Upper lobe of right lung (tissue), 1 donor: ENCODE measurements around the gene ENPP3. TPM values are rescaled to one million over a fixed set of nuclear protein-coding genes. Genes with fewer than 3 reads are reported as not detected.

ENCODE experiments used
- ATAC-seq: fragments of 200-7000 bp; cut with Tn5 transposase; one replicate; pipeline ENCODE4 v1.9.1; 2020; ENCODE audit warnings: mild to moderate bottlenecking, moderate library complexity
- DNase-seq: peaks from one replicate; pipeline ENCODE4 v3.0.0-alpha.2; 2020
- H3K27ac ChIP-seq: fragments of 200-600 bp; one replicate; pipeline ENCODE4 v1.8.0; 2022
- H3K27me3 ChIP-seq: fragments of 200-600 bp; one replicate; pipeline ENCODE4 v1.8.0; 2022; ENCODE audit warnings: mild to moderate bottlenecking
- H3K36me3 ChIP-seq: fragments of 200-600 bp; one replicate; pipeline ENCODE4 v1.8.0; 2022
- H3K4me1 ChIP-seq: fragments of 200-600 bp; one replicate; pipeline ENCODE4 v1.8.0; 2022
- H3K4me3 ChIP-seq: fragments of 200-600 bp; one replicate; pipeline ENCODE4 v1.8.0; 2022; ENCODE audit warnings: mild to moderate bottlenecking
- H3K9me3 ChIP-seq: fragments of 200-600 bp; one replicate; pipeline ENCODE4 v1.8.0; 2022
- intact Hi-C: fragments of 100-400 bp; cut with DNase I; formaldehyde crosslinking; loops from one replicate; pipeline ENCODE4 v1.11.0; 2022
- total RNA-seq: library from RNA; stranded (reverse); fragmentation: NEBNext Ultra II Directional; extraction: Animal tissue kit (Norgen Biotek cat#: 25700); gene quantifications from one replicate; pipeline ENCODE4 v1.2.1, GENCODE V29; 2021
- TF ChIP-seq, protein P1 (sequence below): fragments of 200-600 bp; IDR thresholded peaks from one replicate; pipeline ENCODE4 v1.8.0; 2022; ENCODE audit warnings: antibody characterized with exemption
- donor health status: DM: no; HTN: yes; CAD: no; lungs with severe emphysema.

The ENPP3 gene
- total RNA-seq, 1 donor from 2014 or later, result 0.87 TPM

DNA sequence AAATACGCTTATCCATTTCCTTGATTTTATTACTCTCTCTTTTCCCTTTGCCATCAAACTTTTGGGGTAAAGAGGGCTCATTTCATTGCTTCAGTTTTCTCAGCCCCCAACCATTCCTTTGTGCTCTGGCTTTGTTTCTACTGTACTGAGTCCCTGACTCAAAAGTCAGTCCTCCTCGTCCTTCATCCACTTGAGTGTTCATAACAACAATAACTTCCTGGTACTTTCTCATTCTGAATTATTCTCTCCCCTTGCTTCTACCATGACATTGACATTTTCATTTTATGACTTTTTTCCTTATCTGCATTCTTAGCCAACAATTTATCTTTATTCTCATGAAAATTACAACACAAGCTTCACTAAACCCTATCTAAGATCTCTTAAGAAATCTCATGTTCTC is 911 bp downstream of the ENPP3 start:
- DNase-seq (no peak), ATAC-seq (no peak)
- H3K4me3 ChIP-seq, result no peak overlapping the region
- no peaks in the 10 kb centered on the region for H3K4me1 ChIP-seq
- TF ChIP-seq, protein P1, sequence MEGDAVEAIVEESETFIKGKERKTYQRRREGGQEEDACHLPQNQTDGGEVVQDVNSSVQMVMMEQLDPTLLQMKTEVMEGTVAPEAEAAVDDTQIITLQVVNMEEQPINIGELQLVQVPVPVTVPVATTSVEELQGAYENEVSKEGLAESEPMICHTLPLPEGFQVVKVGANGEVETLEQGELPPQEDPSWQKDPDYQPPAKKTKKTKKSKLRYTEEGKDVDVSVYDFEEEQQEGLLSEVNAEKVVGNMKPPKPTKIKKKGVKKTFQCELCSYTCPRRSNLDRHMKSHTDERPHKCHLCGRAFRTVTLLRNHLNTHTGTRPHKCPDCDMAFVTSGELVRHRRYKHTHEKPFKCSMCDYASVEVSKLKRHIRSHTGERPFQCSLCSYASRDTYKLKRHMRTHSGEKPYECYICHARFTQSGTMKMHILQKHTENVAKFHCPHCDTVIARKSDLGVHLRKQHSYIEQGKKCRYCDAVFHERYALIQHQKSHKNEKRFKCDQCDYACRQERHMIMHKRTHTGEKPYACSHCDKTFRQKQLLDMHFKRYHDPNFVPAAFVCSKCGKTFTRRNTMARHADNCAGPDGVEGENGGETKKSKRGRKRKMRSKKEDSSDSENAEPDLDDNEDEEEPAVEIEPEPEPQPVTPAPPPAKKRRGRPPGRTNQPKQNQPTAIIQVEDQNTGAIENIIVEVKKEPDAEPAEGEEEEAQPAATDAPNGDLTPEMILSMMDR, result no peak
- H3K27ac ChIP-seq, result no peak overlapping the region
- H3K27me3 ChIP-seq, result no peaks in the 10 kb centered on the region
- no peaks in the 10 kb centered on the region for H3K9me3 ChIP-seq
- H3K36me3 ChIP-seq, result no peaks in the 10 kb centered on the region
- intact Hi-C loops, result no loop called here

GRCh38 chr6:131640100-131640499 is 3.0 kb downstream of the ENPP3 start:
- H3K27ac ChIP-seq, result no peak overlapping the region
- H3K4me1 ChIP-seq, result no peaks in the 10 kb centered on the region
- H3K36me3 ChIP-seq, result no peaks in the 10 kb centered on the region
- ATAC-seq (no peak), DNase-seq (no peak)
- H3K27me3 ChIP-seq, result no peaks in the 10 kb centered on the region
- intact Hi-C loops, result no loop called here
- no peak overlapping the region for H3K4me3 ChIP-seq
- H3K9me3 ChIP-seq, result no peaks in the 10 kb centered on the region
- TF ChIP-seq, protein P1, result no peak

DNA sequence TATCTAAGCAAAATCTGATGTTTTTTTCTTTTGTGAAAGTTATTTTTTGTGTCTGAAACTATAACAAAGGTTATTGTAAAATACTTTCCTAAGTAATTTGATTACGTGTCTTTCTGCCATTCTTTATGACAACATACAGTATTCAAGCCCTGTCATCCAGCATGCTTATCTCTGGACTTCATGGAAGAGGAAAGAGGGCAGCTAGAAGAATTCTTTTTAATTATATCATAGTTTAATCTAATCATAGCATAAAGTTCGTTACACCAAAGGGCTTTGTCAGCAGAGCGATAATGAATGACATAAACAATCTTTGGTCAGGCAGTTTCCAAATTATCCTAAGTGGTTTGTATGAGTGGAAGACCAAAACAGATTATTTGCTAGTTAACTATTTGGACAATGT is 3.5 kb downstream of the ENPP3 start:
- TF ChIP-seq, protein P1, result no peak

GRCh38 chr6:131641554-131641953 is 4.5 kb downstream of the ENPP3 start:
- Histone ChIP-seq H3K4me3 (no peak overlapping the region), H3K36me3 (no peaks in the 10 kb centered on the region), H3K27ac (no peak overlapping the region), H3K27me3 (no peaks in the 10 kb centered on the region), H3K9me3 (no peaks in the 10 kb centered on the region), H3K4me1 (no peaks in the 10 kb centered on the region)
- TF ChIP-seq, protein P1, result no peak
- ATAC-seq (no peak), DNase-seq (no peak)
- intact Hi-C loops, result no loop called here

More for the DNA sequence above, 3.5 kb downstream of the ENPP3 start:
- no peaks in the 10 kb centered on the region for H3K36me3 ChIP-seq
- ATAC-seq (no peak), DNase-seq (no peak)
- H3K4me1 ChIP-seq, result no peaks in the 10 kb centered on the region
- no peaks in the 10 kb centered on the region for H3K27me3 ChIP-seq
- no peak overlapping the region for H3K27ac ChIP-seq
- H3K9me3 ChIP-seq, result no peaks in the 10 kb centered on the region
- H3K4me3 ChIP-seq, result no peak overlapping the region
- intact Hi-C loops, result no loop called here

GRCh38 chr6:131642565-131642964 is 5.5 kb downstream of the ENPP3 start:
- no peaks in the 10 kb centered on the region for H3K9me3 ChIP-seq
- H3K36me3 ChIP-seq, result no peaks in the 10 kb centered on the region
- no peak overlapping the region for H3K4me3 ChIP-seq
- TF ChIP-seq, protein P1, result no peak
- no peak overlapping the region for H3K27ac ChIP-seq
- H3K4me1 ChIP-seq, result no peaks in the 10 kb centered on the region
- DNase-seq (no peak), ATAC-seq (no peak)
- intact Hi-C loops, result no loop called here
- H3K27me3 ChIP-seq, result no peaks in the 10 kb centered on the region

GRCh38 chr6:131642987-131643611 is 6.0 kb downstream of the ENPP3 start:
- TF ChIP-seq, protein P1, result no peak
- DNase-seq (no peak), ATAC-seq (no peak)
- Histone ChIP-seq H3K36me3 (no peaks in the 10 kb centered on the region), H3K4me1 (no peaks in the 10 kb centered on the region), H3K4me3 (no peak overlapping the region), H3K27me3 (no peaks in the 10 kb centered on the region), H3K9me3 (no peaks in the 10 kb centered on the region), H3K27ac (no peak overlapping the region)
- intact Hi-C loops, result no loop called here
